IMR-90 (cell line): ENCODE data around the gene TMC4. TPM values are rescaled to one million over a fixed set of nuclear protein-coding genes. Genes with fewer than 3 reads are reported as not detected.

Experiments used
- ATAC-seq: fragments of 200-7000 bp; cut with Tn5 transposase; 2 replicates; pipeline ENCODE4 v1.9.1; 2020; ENCODE audit warnings: low read depth, mild to moderate bottlenecking, moderate library complexity
- BruUV-seq: library from RNA; stranded (reverse); fragments of 400-500 nt; replicated peaks from 2 replicates; lab custom pipeline; 2021; lab: Mats Ljungman, UMichigan
- CTCF ChIA-PET: fragments of 300-600 bp; formaldehyde crosslinking; extraction: SDS; loops from one replicate; lab custom pipeline; 2021; ENCODE audit warnings: antibody characterized with exemption; lab: Yijun Ruan, JAX
- POLR2A ChIA-PET: fragments of 300-600 bp; sonication (Branson Sonifier 250); formaldehyde crosslinking; loops from one replicate; lab custom pipeline; 2022; ENCODE audit warnings: antibody characterized with exemption; ENCODE audit not compliant: unreplicated experiment; lab: Charles Lee
- DNase-seq: peaks from one replicate; pipeline ENCODE4 v3.0.0; 2013
- H2AFZ ChIP-seq: replicated peaks from 2 replicates; pipeline ENCODE3; 2013; ENCODE audit warnings: low read length, mild to moderate bottlenecking; ENCODE audit not compliant: poor library complexity
- H2AK5ac ChIP-seq: 2 replicates; pipeline ENCODE4 v1.6.1; 2013; ENCODE audit warnings: low read depth, low read length, inconsistent platforms
- H2AK9ac ChIP-seq: replicated peaks from 2 replicates; pipeline ENCODE3; 2013; ENCODE audit warnings: mild to moderate bottlenecking, low read depth, low read length, moderate library complexity; ENCODE audit not compliant: poor library complexity
- H2BK120ac ChIP-seq: 2 replicates; pipeline ENCODE4 v1.6.1; 2013; ENCODE audit warnings: low read depth, low read length, inconsistent platforms
- H2BK15ac ChIP-seq: 3 replicates; pipeline ENCODE4 v1.6.1; 2013; ENCODE audit warnings: low read depth, low read length, inconsistent platforms
- H2BK20ac ChIP-seq: 2 replicates; pipeline ENCODE4 v1.6.1; 2013; ENCODE audit warnings: low read depth, mild to moderate bottlenecking, inconsistent platforms, low read length, moderate library complexity
- H2BK5ac ChIP-seq: 2 replicates; pipeline ENCODE4 v1.6.1; 2013; ENCODE audit warnings: mild to moderate bottlenecking, low read depth, low read length, inconsistent platforms; ENCODE audit not compliant: poor library complexity, severe bottlenecking
- H3K14ac ChIP-seq: replicated peaks from 2 replicates; pipeline ENCODE4 v1.6.1; 2013; ENCODE audit warnings: low read depth, low read length, inconsistent platforms
- H3K18ac ChIP-seq: 2 replicates; pipeline ENCODE4 v1.6.1; 2013; ENCODE audit warnings: low read depth, low read length, control low read depth
- H3K23ac ChIP-seq: 2 replicates; pipeline ENCODE4 v1.6.1; 2013; ENCODE audit warnings: low read depth, low read length, inconsistent platforms
- H3K27ac ChIP-seq: 2 replicates; pipeline ENCODE4 v1.5.1; 2013; ENCODE audit warnings: mild to moderate bottlenecking, control low read depth, low read length; ENCODE audit not compliant: insufficient read depth
- H3K27me3 ChIP-seq: 2 replicates; pipeline ENCODE4 v1.6.1; 2013; ENCODE audit warnings: low read length; ENCODE audit not compliant: control insufficient read depth, insufficient read depth
- H3K36me3 ChIP-seq: 2 replicates; pipeline ENCODE4 v1.6.1; 2013; ENCODE audit warnings: low read length, mixed read lengths; ENCODE audit not compliant: control insufficient read depth, insufficient read depth
- H3K4ac ChIP-seq: 2 replicates; pipeline ENCODE4 v1.6.1; 2013; ENCODE audit warnings: low read depth, low read length, inconsistent platforms
- H3K4me1 ChIP-seq: 2 replicates; pipeline ENCODE4 v1.6.1; 2013; ENCODE audit warnings: low read length, mixed read lengths; ENCODE audit not compliant: control insufficient read depth, insufficient read depth
- H3K4me2 ChIP-seq: 2 replicates; pipeline ENCODE4 v1.6.1; 2013; ENCODE audit warnings: low read depth, mild to moderate bottlenecking, control low read depth, low read length, moderate library complexity
- H3K4me3 ChIP-seq: 2 replicates; pipeline ENCODE4 v1.5.1; 2013; ENCODE audit warnings: low read depth, mild to moderate bottlenecking, control low read depth, low read length, moderate library complexity; ENCODE audit not compliant: insufficient read depth
- H3K56ac ChIP-seq: 2 replicates; pipeline ENCODE4 v1.6.1; 2013; ENCODE audit warnings: low read length, inconsistent platforms; ENCODE audit not compliant: insufficient read depth; ENCODE audit errors: extremely low read depth
- H3K79me1 ChIP-seq, 2 experiments: 2 replicates each; pipeline ENCODE4 v1.6.1; 2013; ENCODE audit warnings: low read length in 2 of 2, inconsistent platforms in 1 of 2, low read depth in 1 of 2
- H3K9ac ChIP-seq: 2 replicates; pipeline ENCODE4 v1.6.1; 2013; ENCODE audit warnings: low read depth, low read length, control low read depth
- H3K9me1 ChIP-seq: 2 replicates; pipeline ENCODE4 v1.6.1; 2013; ENCODE audit warnings: low read length, inconsistent platforms; ENCODE audit not compliant: insufficient read depth
- H3K9me3 ChIP-seq: 2 replicates; pipeline ENCODE4 v1.6.1; 2013; ENCODE audit warnings: low read length; ENCODE audit not compliant: control insufficient read depth, insufficient read depth
- H4K20me1 ChIP-seq: 2 replicates; pipeline ENCODE4 v1.6.1; 2013; ENCODE audit warnings: low read length, inconsistent platforms; ENCODE audit not compliant: insufficient read depth
- H4K5ac ChIP-seq: 2 replicates; pipeline ENCODE4 v1.6.1; 2013; ENCODE audit warnings: mild to moderate bottlenecking, low read depth, low read length, control low read depth
- H4K8ac ChIP-seq, 2 experiments: 2 replicates each; pipeline ENCODE4 v1.6.1; 2013; ENCODE audit warnings: low read depth in 2 of 2, low read length in 2 of 2, control low read depth in 1 of 2, inconsistent platforms in 1 of 2
- H4K91ac ChIP-seq: 2 replicates; pipeline ENCODE4 v1.6.1; 2013; ENCODE audit warnings: low read depth, low read length, inconsistent platforms; ENCODE audit not compliant: insufficient read depth
- CHD1 ChIP-seq: IDR thresholded peaks from 2 replicates; pipeline ENCODE4 v1.6.1; 2012; ENCODE audit warnings: low read depth, low read length, improper control_type of control experiment
- FOS ChIP-seq: fragments of 150-350 bp; IDR thresholded peaks from 2 replicates; pipeline ENCODE4 v1.6.1; 2016; ENCODE audit warnings: low read depth, low read length
- MAFK ChIP-seq: IDR thresholded peaks from 2 replicates; pipeline ENCODE4 v1.6.1; 2012; ENCODE audit warnings: low read depth, low read length, improper control_type of control experiment
- MAZ ChIP-seq: IDR thresholded peaks from 2 replicates; pipeline ENCODE4 v1.6.1; 2012; ENCODE audit warnings: low read depth, mild to moderate bottlenecking, low read length, improper control_type of control experiment, moderate library complexity, borderline replicate concordance
- MXI1 ChIP-seq: IDR thresholded peaks from 2 replicates; pipeline ENCODE4 v1.6.1; 2012; ENCODE audit warnings: low read depth, mild to moderate bottlenecking, low read length, moderate library complexity, borderline replicate concordance
- POLR2A ChIP-seq: IDR thresholded peaks from 2 replicates; pipeline ENCODE4 v1.6.1; 2012; ENCODE audit warnings: mild to moderate bottlenecking, low read depth, low read length
- RAD21 ChIP-seq: IDR thresholded peaks from 2 replicates; pipeline ENCODE4 v1.6.1; 2012; ENCODE audit warnings: low read length, improper control_type of control experiment
- SMC3 ChIP-seq: fragments of 150-350 bp; IDR thresholded peaks from 2 replicates; pipeline ENCODE4 v1.6.1; 2016; ENCODE audit warnings: low read depth, mild to moderate bottlenecking, antibody characterized with exemption, low read length, moderate library complexity
- WGBS, 2 experiments: methylation state at CpG; one replicate each; pipeline versions ENCODE4 v1.1.5 to v1.1.7; 2013; ENCODE audit warnings: missing lambda C conversion rate in 2 of 2; ENCODE audit not compliant: insufficient read length in 1 of 2; ENCODE audit errors: extremely low coverage in 2 of 2; 5-methylcytosine and 5-hydroxymethylcytosine counted together
- dilution Hi-C: fragments of 300-500 bp; cut with HindIII; formaldehyde crosslinking; loops from one replicate; pipeline ENCODE4 v1.14.3; 2018; ENCODE audit warnings: low sequenced_read_pairs; ENCODE audit not compliant: unreplicated experiment
- in situ Hi-C: fragments of 300-500 bp; cut with MboI; formaldehyde crosslinking; loops from 3 replicates; pipeline ENCODE4 v1.14.3; 2019; ENCODE audit warnings: low sequenced_read_pairs, inconsistent platforms, mixed read lengths
- intact Hi-C: fragments of 100-400 bp; cut with micrococcal nuclease; formaldehyde crosslinking; loops from 2 replicates; pipeline ENCODE4 v1.10.0; 2022
- polyA plus RNA-seq, 3 experiments: library from polyadenylated mRNA; depleted of rRNA; stranded (reverse); fragments of >200 nt; gene quantifications; 2 replicates each; pipeline ENCODE4 v1.2.3, GENCODE V29; 2012; ENCODE audit warnings: low replicate concordance in 1 of 3
- total RNA-seq: library from RNA; depleted of rRNA; stranded (reverse); fragments of >200 nt; gene quantifications from 2 replicates; pipeline ENCODE4 v1.2.3, GENCODE V29; 2012
- TF ChIP-seq, protein P1 (sequence below): conservative IDR thresholded peaks from 2 replicates; pipeline ENCODE4 v1.5.1; 2012; ENCODE audit warnings: mild to moderate bottlenecking, low read depth, low read length, improper control_type of control experiment
- TF ChIP-seq, protein P2 (sequence below): fragments of 150-350 bp; IDR thresholded peaks from 2 replicates; pipeline ENCODE4 v1.6.1; 2017; ENCODE audit warnings: mild to moderate bottlenecking, antibody characterized with exemption, low read length, low read depth
- TF ChIP-seq, protein P3 (sequence below): fragments of 150-350 bp; IDR thresholded peaks from 2 replicates; pipeline ENCODE4 v1.6.1; 2016; ENCODE audit warnings: low read depth, mild to moderate bottlenecking, low read length, moderate library complexity, borderline replicate concordance

The TMC4 gene
- total and polyA plus RNA-seq, 2 of the 4 experiments (the other 2 are of a cell fraction): 0.72 to 1.1 TPM

DNA sequence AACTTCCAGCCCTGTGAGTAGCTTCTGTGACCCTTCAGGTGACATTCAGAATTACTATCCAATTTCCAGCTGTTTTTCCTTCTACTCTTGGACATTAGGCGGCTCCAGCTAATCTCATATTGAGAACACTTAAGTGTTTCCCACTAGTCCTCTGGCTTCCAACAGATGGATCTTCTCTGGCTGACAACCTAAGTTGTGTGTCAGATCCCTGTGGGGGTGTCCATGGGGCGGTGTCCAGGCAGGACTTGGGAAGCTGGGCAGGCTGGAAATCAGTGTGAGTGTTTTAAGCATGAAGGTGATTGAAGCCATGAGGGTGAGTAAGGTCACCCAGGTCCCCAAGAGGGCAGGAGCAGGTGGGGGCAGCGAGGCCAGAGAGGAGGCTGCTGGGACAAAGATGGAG lies 25.3 kb downstream of the TMC4 start:
- ATAC-seq: peak; percentile 50
- peak; percentile 28 for DNase-seq
- H2AFZ ChIP-seq: no peak overlapping the region
- no peak overlapping the region for H3K4ac ChIP-seq
- H3K56ac ChIP-seq: no peak overlapping the region
- H3K4me3 ChIP-seq: no peak overlapping the region
- H3K79me1 ChIP-seq: peaks cover 20 to 26% of the 10 kb centered on the region in 2 experiments
- no peak overlapping the region for H4K5ac ChIP-seq
- ChIA-PET POLR2A (no interaction called here), CTCF (no interaction called here)
- no peak overlapping the region for H2BK20ac ChIP-seq
- in situ Hi-C loops (loop anchor here (25.0 kb wide), 1 partner anchor 1515 kb away; the partner anchor contains the start of gene U2AF2), dilution Hi-C loops (no loop called here), intact Hi-C loops (no loop called here)
- no peak overlapping the region for H3K18ac ChIP-seq
- H3K27ac ChIP-seq: no peak overlapping the region
- H3K14ac ChIP-seq: no peak overlapping the region
- H4K91ac ChIP-seq: no peak overlapping the region
- TF ChIP-seq, protein P1, sequence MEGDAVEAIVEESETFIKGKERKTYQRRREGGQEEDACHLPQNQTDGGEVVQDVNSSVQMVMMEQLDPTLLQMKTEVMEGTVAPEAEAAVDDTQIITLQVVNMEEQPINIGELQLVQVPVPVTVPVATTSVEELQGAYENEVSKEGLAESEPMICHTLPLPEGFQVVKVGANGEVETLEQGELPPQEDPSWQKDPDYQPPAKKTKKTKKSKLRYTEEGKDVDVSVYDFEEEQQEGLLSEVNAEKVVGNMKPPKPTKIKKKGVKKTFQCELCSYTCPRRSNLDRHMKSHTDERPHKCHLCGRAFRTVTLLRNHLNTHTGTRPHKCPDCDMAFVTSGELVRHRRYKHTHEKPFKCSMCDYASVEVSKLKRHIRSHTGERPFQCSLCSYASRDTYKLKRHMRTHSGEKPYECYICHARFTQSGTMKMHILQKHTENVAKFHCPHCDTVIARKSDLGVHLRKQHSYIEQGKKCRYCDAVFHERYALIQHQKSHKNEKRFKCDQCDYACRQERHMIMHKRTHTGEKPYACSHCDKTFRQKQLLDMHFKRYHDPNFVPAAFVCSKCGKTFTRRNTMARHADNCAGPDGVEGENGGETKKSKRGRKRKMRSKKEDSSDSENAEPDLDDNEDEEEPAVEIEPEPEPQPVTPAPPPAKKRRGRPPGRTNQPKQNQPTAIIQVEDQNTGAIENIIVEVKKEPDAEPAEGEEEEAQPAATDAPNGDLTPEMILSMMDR: no peak
- no peak for TF ChIP-seq MAZ
- TF ChIP-seq FOS: no peak
- no peak for TF ChIP-seq POLR2A
- TF ChIP-seq CHD1: no peak
- TF ChIP-seq, protein P2, sequence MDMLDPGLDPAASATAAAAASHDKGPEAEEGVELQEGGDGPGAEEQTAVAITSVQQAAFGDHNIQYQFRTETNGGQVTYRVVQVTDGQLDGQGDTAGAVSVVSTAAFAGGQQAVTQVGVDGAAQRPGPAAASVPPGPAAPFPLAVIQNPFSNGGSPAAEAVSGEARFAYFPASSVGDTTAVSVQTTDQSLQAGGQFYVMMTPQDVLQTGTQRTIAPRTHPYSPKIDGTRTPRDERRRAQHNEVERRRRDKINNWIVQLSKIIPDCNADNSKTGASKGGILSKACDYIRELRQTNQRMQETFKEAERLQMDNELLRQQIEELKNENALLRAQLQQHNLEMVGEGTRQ: no peak
- no peak for TF ChIP-seq MXI1
- TF ChIP-seq, protein P3, sequence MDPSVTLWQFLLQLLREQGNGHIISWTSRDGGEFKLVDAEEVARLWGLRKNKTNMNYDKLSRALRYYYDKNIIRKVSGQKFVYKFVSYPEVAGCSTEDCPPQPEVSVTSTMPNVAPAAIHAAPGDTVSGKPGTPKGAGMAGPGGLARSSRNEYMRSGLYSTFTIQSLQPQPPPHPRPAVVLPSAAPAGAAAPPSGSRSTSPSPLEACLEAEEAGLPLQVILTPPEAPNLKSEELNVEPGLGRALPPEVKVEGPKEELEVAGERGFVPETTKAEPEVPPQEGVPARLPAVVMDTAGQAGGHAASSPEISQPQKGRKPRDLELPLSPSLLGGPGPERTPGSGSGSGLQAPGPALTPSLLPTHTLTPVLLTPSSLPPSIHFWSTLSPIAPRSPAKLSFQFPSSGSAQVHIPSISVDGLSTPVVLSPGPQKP: no peak
- no peak for TF ChIP-seq SMC3
- no peak for TF ChIP-seq MAFK
- no peak for TF ChIP-seq RAD21
- no peak overlapping the region for H2BK15ac ChIP-seq
- no peak overlapping the region for H3K4me2 ChIP-seq
- H2AK9ac ChIP-seq: no peak overlapping the region
- H3K36me3 ChIP-seq: peaks cover 89% of the 10 kb centered on the region
- no peaks in the 10 kb centered on the region for H3K4me1 ChIP-seq
- no peak overlapping the region for H4K8ac ChIP-seq
- H2BK120ac ChIP-seq: no peak overlapping the region
- no peaks in the 10 kb centered on the region for H3K9me3 ChIP-seq
- H2AK5ac ChIP-seq: no peak overlapping the region
- H2BK5ac ChIP-seq: no peak overlapping the region
- no peak overlapping the region for H3K9ac ChIP-seq
- no TSS peak for BruUV-seq
- no CpG with 5 or more reads among the region's 3 CpGs for WGBS, 2 experiments
- H4K20me1 ChIP-seq: peaks cover 17% of the 10 kb centered on the region
- H3K23ac ChIP-seq: no peak overlapping the region
- H3K9me1 ChIP-seq: no peaks in the 10 kb centered on the region
- H3K27me3 ChIP-seq: no peaks in the 10 kb centered on the region
